CD4-positive, alpha-beta memory T cell (primary cell): ENCODE measurements around the gene BRI3. TPM values are rescaled to one million over a fixed set of nuclear protein-coding genes. Genes with fewer than 3 reads are reported as not detected.

Source experiments
- CTCF ChIA-PET: fragments of 350-600 bp; sonication (Branson Sonifier 250); formaldehyde crosslinking; loops from one replicate; lab custom pipeline; 2021; ENCODE audit warnings: inconsistent platforms; ENCODE audit not compliant: partially characterized antibody; lab: Charles Lee
- POLR2A ChIA-PET: fragments of 350-600 bp; sonication (Branson Sonifier 250); formaldehyde crosslinking; loops from one replicate; lab custom pipeline; 2021; ENCODE audit not compliant: partially characterized antibody; lab: Charles Lee
- DNase-seq, 5 donors: peaks; one replicate each; pipeline versions ENCODE4 v3.0.0 to v3.0.0-alpha.2; 2020 to 2022; ENCODE audit warnings: mixed read lengths in 1 of 5
- H3K27ac ChIP-seq: one replicate; pipeline ENCODE4 v1.7.0; 2013; ENCODE audit warnings: low read depth, low read length
- H3K27me3 ChIP-seq: 2 replicates; pipeline ENCODE4 v1.7.0; 2013; ENCODE audit warnings: mild to moderate bottlenecking, low read length, moderate library complexity; ENCODE audit not compliant: insufficient read depth
- H3K36me3 ChIP-seq: 2 replicates; pipeline ENCODE4 v1.7.0; 2013; ENCODE audit warnings: mild to moderate bottlenecking, low read length, moderate library complexity; ENCODE audit not compliant: insufficient read depth
- H3K4me1 ChIP-seq: 2 replicates; pipeline ENCODE4 v1.7.0; 2013; ENCODE audit warnings: mild to moderate bottlenecking, low read length, moderate library complexity; ENCODE audit not compliant: insufficient read depth
- H3K4me3 ChIP-seq, 2 donors: one replicate each; pipeline ENCODE4 v1.7.0; 2013; ENCODE audit warnings: low read length in 2 of 2, mild to moderate bottlenecking in 1 of 2
- H3K9me3 ChIP-seq, 2 donors: one replicate each; pipeline ENCODE4 v1.7.0; 2013; ENCODE audit warnings: low read length in 2 of 2, control low read depth in 1 of 2; ENCODE audit not compliant: control insufficient read depth in 1 of 2
- H3K27ac Mint-ChIP-seq, 7 donors: one replicate each; pipeline ENCODE4 v1.8.0; 2020 to 2021; ENCODE audit warnings: mixed read lengths in 7 of 7, mild to moderate bottlenecking in 6 of 7, inconsistent platforms in 3 of 7, moderate library complexity in 3 of 7
- H3K27me3 Mint-ChIP-seq, 2 donors: one replicate each; pipeline ENCODE4 v1.8.0; 2020 to 2021; ENCODE audit warnings: mixed read lengths in 2 of 2
- H3K36me3 Mint-ChIP-seq, 2 donors: one replicate each; pipeline ENCODE4 v1.8.0; 2020 to 2021; ENCODE audit warnings: mixed read lengths in 2 of 2, inconsistent platforms in 1 of 2, mild to moderate bottlenecking in 1 of 2
- H3K4me1 Mint-ChIP-seq, 4 donors: one replicate each; pipeline ENCODE4 v1.8.0; 2020 to 2021; ENCODE audit warnings: mixed read lengths in 4 of 4, mild to moderate bottlenecking in 1 of 4
- H3K4me3 Mint-ChIP-seq, 8 donors: one replicate each; pipeline ENCODE4 v1.8.0; 2020 to 2021; ENCODE audit warnings: mixed read lengths in 8 of 8, mild to moderate bottlenecking in 7 of 8, moderate library complexity in 6 of 8, inconsistent platforms in 3 of 8
- H3K9me3 Mint-ChIP-seq, 8 donors: one replicate each; pipeline ENCODE4 v1.8.0; 2020 to 2021; ENCODE audit warnings: mixed read lengths in 8 of 8, mild to moderate bottlenecking in 5 of 8, inconsistent platforms in 3 of 8, moderate library complexity in 1 of 8
- intact Hi-C: fragments of 100-400 bp; cut with micrococcal nuclease; formaldehyde crosslinking; loops from one replicate; pipeline ENCODE4 v1.15.1; 2023
- polyA plus RNA-seq, 2 donors: library from polyadenylated mRNA; unstranded; fragments of 300-500 nt; fragmentation: Illumina TruSeq; gene quantifications; one replicate each; pipeline ENCODE4 v1.2.3, GENCODE V29; 2021
- total RNA-seq, 2 experiments: library from RNA; stranded (reverse); gene quantifications; one replicate each; pipeline ENCODE4 v1.2.3, GENCODE V29; 2021

Gene BRI3
- total and polyA plus RNA-seq, 4 experiments from 2014 or later, result 14.6 to 80.4 (median 46.4) TPM

- no peaks in the 10 kb centered on the region for H3K4me1 Mint-ChIP-seq
- intact Hi-C loops, result no loop called here
- ChIA-PET POLR2A (no interaction called here), CTCF (no interaction called here)
- no peaks in the 10 kb centered on the region for H3K27me3 Mint-ChIP-seq
- H3K36me3 Mint-ChIP-seq, result no peaks in the 10 kb centered on the region
- Histone ChIP-seq H3K36me3 (no peaks in the 10 kb centered on the region), H3K27me3 (no peaks in the 10 kb centered on the region), H3K9me3 (no peaks in the 10 kb centered on the region), H3K4me3 (no peak overlapping the region), H3K27ac (no peak overlapping the region), H3K4me1 (no peaks in the 10 kb centered on the region)
- H3K9me3 Mint-ChIP-seq, result peaks cover 0 to 2% (median 0%) of the 10 kb centered on the region in 8 donors
- H3K27ac Mint-ChIP-seq, result no peak overlapping the region
- DNase-seq, result no peak
- no peak overlapping the region for H3K4me3 Mint-ChIP-seq
Observed at GRCh38 chr7:98329100-98329790, 47.8 kb downstream of the BRI3 start.

DNA sequence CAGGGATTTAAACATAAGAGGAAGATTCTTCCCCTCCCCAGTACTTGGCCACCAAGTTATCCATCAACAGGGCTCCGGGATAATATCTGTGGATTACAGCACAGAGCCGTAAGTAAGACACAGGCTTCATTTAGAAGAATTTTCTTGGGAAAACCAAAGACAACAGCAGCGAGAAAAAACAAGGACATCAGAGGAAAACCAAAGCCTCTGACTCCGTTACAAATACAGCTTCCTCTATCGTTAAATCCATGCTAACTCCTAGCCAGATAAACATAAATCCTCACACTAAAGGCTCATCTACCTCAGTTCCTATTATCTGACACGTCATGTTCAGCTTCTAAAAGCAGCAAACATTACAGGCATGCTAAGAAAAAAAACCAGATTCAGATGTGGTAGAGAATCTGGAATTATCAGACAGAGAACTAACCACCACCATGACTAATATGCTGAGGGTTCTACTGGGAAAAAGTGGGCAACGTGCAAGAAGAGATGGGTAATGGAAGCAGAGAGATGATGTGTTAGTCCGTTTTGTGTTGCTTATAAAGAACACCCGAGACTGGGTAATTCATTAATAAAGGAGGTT lies 48.4 kb downstream of the BRI3 start:
- no peaks in the 10 kb centered on the region for H3K36me3 Mint-ChIP-seq
- H3K27ac Mint-ChIP-seq, result peak overlapping the region in 1 of 7 donors; percentile 65
- Histone ChIP-seq H3K36me3 (no peaks in the 10 kb centered on the region), H3K4me1 (no peaks in the 10 kb centered on the region), H3K27ac (no peak overlapping the region), H3K9me3 (no peaks in the 10 kb centered on the region), H3K27me3 (no peaks in the 10 kb centered on the region), H3K4me3 (no peak overlapping the region)
- POLR2A ChIA-PET, result no interaction called here
- H3K4me3 Mint-ChIP-seq, result no peak overlapping the region
- peaks cover 0 to 2% (median 0%) of the 10 kb centered on the region in 8 donors for H3K9me3 Mint-ChIP-seq
- intact Hi-C loops, result no loop called here
- CTCF ChIA-PET, result no interaction called here
- H3K27me3 Mint-ChIP-seq, result no peaks in the 10 kb centered on the region
- H3K4me1 Mint-ChIP-seq, result no peaks in the 10 kb centered on the region
- no peak for DNase-seq

GRCh38 chr7:98330926-98331529 lies 49.5 kb downstream of the BRI3 start:
- peaks cover 0 to 3% of the 10 kb centered on the region in 2 donors for H3K27me3 Mint-ChIP-seq
- Histone ChIP-seq H3K4me1 (no peaks in the 10 kb centered on the region), H3K9me3 (no peaks in the 10 kb centered on the region), H3K27ac (no peak overlapping the region), H3K27me3 (no peaks in the 10 kb centered on the region), H3K4me3 (no peak overlapping the region), H3K36me3 (no peaks in the 10 kb centered on the region)
- intact Hi-C loops, result no loop called here
- ChIA-PET POLR2A (no interaction called here), CTCF (no interaction called here)
- no peak overlapping the region for H3K4me3 Mint-ChIP-seq
- no peaks in the 10 kb centered on the region for H3K4me1 Mint-ChIP-seq
- DNase-seq, result no peak
- H3K36me3 Mint-ChIP-seq, result no peaks in the 10 kb centered on the region
- peaks cover 0 to 2% (median 0%) of the 10 kb centered on the region in 8 donors for H3K9me3 Mint-ChIP-seq
- H3K27ac Mint-ChIP-seq, result no peak overlapping the region

DNA sequence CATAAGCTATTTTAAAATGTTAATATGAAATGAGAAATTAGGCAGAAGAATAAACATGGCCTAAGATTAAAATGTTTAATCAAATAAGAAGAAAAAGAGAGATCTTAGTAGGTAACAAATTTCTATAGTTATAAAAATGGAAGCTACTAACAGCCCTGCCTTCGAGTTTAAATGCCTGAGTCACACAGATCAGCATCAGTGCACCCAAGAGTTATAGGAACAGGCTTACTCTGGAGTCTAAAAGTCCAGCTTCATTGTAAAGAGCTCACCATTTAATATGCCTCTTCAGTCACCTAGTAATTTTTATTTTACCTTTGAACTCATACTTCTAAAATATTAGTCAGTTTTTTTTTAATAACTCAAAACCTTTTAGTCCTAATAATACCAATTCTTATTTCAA lies 52.6 kb downstream of the BRI3 start:
- H3K27me3 ChIP-seq, result no peaks in the 10 kb centered on the region
- no peak for DNase-seq
- intact Hi-C loops, result no loop called here
- H3K36me3 ChIP-seq, result no peaks in the 10 kb centered on the region
- no peaks in the 10 kb centered on the region for H3K4me1 Mint-ChIP-seq
- H3K27ac Mint-ChIP-seq, result no peak overlapping the region
- peaks cover 0 to under 1% of the 10 kb centered on the region in 2 donors for H3K36me3 Mint-ChIP-seq
- no peaks in the 10 kb centered on the region for H3K9me3 ChIP-seq
- ChIA-PET CTCF (no interaction called here), POLR2A (no interaction called here)
- no peak overlapping the region for H3K4me3 Mint-ChIP-seq
- H3K27me3 Mint-ChIP-seq, result peaks cover 0 to 3% of the 10 kb centered on the region in 2 donors
- H3K4me3 ChIP-seq, result no peak overlapping the region
- H3K4me1 ChIP-seq, result no peaks in the 10 kb centered on the region
- no peak overlapping the region for H3K27ac ChIP-seq
- peaks cover 0 to 6% (median 1%) of the 10 kb centered on the region in 8 donors for H3K9me3 Mint-ChIP-seq

DNA sequence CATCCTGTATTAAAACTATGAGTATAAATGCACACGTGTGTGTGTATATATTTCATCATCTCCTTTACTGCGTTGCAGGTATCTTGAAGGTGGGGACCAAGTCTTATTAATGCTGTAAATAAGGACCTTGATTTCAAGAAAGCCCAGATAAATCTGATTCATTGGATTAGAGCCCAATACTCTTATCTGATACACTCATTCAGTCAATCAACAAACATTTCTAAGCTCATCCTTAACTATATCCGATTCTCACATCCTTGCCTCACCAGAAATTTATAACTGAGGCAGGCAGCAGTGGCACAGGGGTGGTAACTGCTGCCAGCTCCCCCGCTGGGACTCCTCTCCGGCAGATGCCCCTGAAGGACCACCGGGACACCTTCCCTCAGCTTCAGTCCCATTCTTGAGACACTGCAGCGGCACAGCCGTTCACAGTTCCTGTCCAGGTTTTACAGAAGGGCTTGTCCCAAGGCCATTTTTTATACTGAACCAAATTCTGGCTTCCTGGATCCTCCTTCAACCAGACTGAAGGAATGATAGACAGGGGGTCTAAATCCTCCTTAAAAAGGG lies 54.0 kb downstream of the BRI3 start:
- H3K27me3 Mint-ChIP-seq, result peaks cover 0 to 3% of the 10 kb centered on the region in 2 donors
- intact Hi-C loops, result no loop called here
- CTCF ChIA-PET, result no interaction called here

DNA sequence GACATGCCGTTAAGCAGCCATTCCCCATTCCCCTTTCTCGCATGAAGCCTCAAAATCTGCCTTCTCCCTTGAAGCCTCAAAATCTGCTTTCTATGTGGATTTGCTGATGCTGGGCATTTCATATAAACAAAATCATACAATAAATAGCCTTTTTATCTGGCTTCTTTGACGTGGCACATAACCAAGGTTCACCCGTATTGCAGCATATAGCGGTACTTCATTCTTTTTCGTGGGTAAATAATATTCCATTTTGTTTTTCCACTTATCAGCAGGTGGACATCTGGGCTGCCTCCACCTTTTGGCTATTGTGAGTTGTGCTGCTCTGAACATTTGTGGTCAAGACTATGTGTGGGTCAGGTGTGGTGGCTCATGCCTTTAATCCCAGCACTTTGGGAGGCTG lies 57.0 kb downstream of the BRI3 start:
- intact Hi-C loops, result no loop called here
- H3K27me3 Mint-ChIP-seq, result peaks cover 0 to 5% of the 10 kb centered on the region in 2 donors
- no peak overlapping the region for H3K27ac Mint-ChIP-seq
- no peak for DNase-seq
- no peaks in the 10 kb centered on the region for H3K27me3 ChIP-seq
- H3K4me1 Mint-ChIP-seq, result no peaks in the 10 kb centered on the region
- no peaks in the 10 kb centered on the region for H3K4me1 ChIP-seq
- H3K36me3 ChIP-seq, result no peaks in the 10 kb centered on the region
- no peak overlapping the region for H3K27ac ChIP-seq
- no peak overlapping the region for H3K4me3 Mint-ChIP-seq
- no peaks in the 10 kb centered on the region for H3K9me3 ChIP-seq
- peaks cover 0 to 9% (median 3%) of the 10 kb centered on the region in 8 donors for H3K9me3 Mint-ChIP-seq
- CTCF ChIA-PET, result no interaction called here
- peaks cover 0 to 6% of the 10 kb centered on the region in 2 donors for H3K36me3 Mint-ChIP-seq
- POLR2A ChIA-PET, result no interaction called here
- no peak overlapping the region for H3K4me3 ChIP-seq

More for the DNA sequence above, 54.0 kb downstream of the BRI3 start:
- H3K4me3 ChIP-seq, result no peak overlapping the region
- H3K36me3 ChIP-seq, result no peaks in the 10 kb centered on the region
- DNase-seq, result no peak
- peak overlapping the region in 3 of 7 donors; percentile 7 to 36 (median 33) for H3K27ac Mint-ChIP-seq
- H3K36me3 Mint-ChIP-seq, result peaks cover 0 to 6% of the 10 kb centered on the region in 2 donors
- no peaks in the 10 kb centered on the region for H3K9me3 ChIP-seq
- H3K4me1 Mint-ChIP-seq, result no peaks in the 10 kb centered on the region
- no peak overlapping the region for H3K27ac ChIP-seq
- no peaks in the 10 kb centered on the region for H3K27me3 ChIP-seq
- POLR2A ChIA-PET, result no interaction called here
- no peaks in the 10 kb centered on the region for H3K4me1 ChIP-seq
- H3K4me3 Mint-ChIP-seq, result no peak overlapping the region
- H3K9me3 Mint-ChIP-seq, result peaks cover 0 to 9% (median 4%) of the 10 kb centered on the region in 8 donors

DNA sequence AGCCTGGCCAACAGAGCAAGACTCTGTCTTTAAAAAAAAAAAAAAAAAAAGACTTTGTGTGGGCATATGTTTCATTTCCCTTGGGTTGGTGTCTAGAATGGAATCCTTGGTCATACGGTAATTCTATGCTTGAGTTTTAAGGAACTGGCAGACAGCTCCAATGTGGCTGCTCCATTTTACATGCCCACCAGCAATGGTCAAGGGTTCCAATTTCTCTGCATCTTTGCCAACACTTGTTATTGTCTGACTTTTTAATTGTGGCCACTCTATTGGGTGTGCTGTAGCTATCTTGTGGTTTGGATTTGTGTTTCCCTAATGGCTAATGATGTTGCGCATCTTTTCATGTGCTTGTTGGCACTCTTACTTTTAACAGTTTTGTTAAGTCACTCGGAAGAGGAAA lies 57.6 kb downstream of the BRI3 start:
- Mint-ChIP-seq H3K4me1 (no peaks in the 10 kb centered on the region), H3K36me3 (peaks cover 0 to 6% of the 10 kb centered on the region in 2 donors), H3K9me3 (peaks cover 0 to 9% (median 3%) of the 10 kb centered on the region in 8 donors), H3K4me3 (no peak overlapping the region), H3K27ac (no peak overlapping the region), H3K27me3 (peaks cover 0 to 7% of the 10 kb centered on the region in 2 donors)
- Histone ChIP-seq H3K27me3 (no peaks in the 10 kb centered on the region), H3K4me3 (no peak overlapping the region), H3K9me3 (no peaks in the 10 kb centered on the region), H3K4me1 (no peaks in the 10 kb centered on the region), H3K27ac (no peak overlapping the region), H3K36me3 (no peaks in the 10 kb centered on the region)
- ChIA-PET CTCF (no interaction called here), POLR2A (no interaction called here)
- no peak for DNase-seq
- intact Hi-C loops, result no loop called here
